ENCODE measurements around the gene ZP2.

DNA sequence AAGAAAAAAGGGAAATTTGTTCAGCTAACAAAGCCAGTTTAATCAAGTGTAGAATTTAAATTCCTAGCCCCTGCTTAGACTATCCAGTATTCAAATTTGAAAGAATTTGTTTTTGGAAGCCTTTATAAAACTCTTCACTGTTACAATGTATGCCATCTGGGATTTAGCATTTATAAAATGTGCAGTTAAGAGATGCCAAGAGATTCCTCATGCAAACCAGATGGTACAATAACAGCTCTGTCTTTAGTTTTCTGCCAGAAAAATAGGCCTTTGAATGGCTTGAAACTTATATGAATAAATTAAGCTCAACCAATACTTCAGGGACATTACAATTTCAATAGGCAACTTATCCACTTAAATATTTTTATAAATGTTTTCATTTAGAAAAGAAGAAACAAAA is 15.4 kb upstream of the ZP2 start:
- TF ChIP-seq POLR2AphosphoS5 (IDR thresholded peaks at IDR 0.05): no peak
- no peak for TF ChIP-seq POLR2A (IDR thresholded peaks at IDR 0.05)
- TF ChIP-seq, protein P1, sequence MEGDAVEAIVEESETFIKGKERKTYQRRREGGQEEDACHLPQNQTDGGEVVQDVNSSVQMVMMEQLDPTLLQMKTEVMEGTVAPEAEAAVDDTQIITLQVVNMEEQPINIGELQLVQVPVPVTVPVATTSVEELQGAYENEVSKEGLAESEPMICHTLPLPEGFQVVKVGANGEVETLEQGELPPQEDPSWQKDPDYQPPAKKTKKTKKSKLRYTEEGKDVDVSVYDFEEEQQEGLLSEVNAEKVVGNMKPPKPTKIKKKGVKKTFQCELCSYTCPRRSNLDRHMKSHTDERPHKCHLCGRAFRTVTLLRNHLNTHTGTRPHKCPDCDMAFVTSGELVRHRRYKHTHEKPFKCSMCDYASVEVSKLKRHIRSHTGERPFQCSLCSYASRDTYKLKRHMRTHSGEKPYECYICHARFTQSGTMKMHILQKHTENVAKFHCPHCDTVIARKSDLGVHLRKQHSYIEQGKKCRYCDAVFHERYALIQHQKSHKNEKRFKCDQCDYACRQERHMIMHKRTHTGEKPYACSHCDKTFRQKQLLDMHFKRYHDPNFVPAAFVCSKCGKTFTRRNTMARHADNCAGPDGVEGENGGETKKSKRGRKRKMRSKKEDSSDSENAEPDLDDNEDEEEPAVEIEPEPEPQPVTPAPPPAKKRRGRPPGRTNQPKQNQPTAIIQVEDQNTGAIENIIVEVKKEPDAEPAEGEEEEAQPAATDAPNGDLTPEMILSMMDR (IDR thresholded peaks at IDR 0.05 in 8 of 11, conservative IDR thresholded peaks at IDR 0.05 in 3 of 11): no peak
